Parathyroid adenoma (tissue), 2 donors: ENCODE measurements around the gene VPS18.
A peak's percentile ranks its signal among the peaks of the same experiment; 100 is the strongest.

Source experiments
- H2AFZ ChIP-seq: fragments of 300-600 bp; sonication (generic); one replicate; pipeline ENCODE4 v1.7.0; 2017; ENCODE audit warnings: antibody characterized with exemption, mild to moderate bottlenecking
- H3K27ac ChIP-seq: fragments of 300-600 bp; sonication (generic); one replicate; pipeline ENCODE4 v1.7.0; 2017
- H3K27me3 ChIP-seq: fragments of 300-600 bp; sonication (generic); one replicate; pipeline ENCODE4 v1.7.0; 2017; ENCODE audit warnings: low read length; ENCODE audit not compliant: control insufficient read depth, insufficient read depth
- H3K36me3 ChIP-seq: fragments of 300-600 bp; sonication (generic); one replicate; pipeline ENCODE4 v1.7.0; 2017; ENCODE audit warnings: low read length; ENCODE audit not compliant: control insufficient read depth, insufficient read depth
- H3K4me1 ChIP-seq: fragments of 300-600 bp; sonication (generic); one replicate; pipeline ENCODE4 v1.7.0; 2017; ENCODE audit warnings: control low read depth
- H3K4me2 ChIP-seq: fragments of 300-600 bp; sonication (generic); one replicate; pipeline ENCODE4 v1.7.0; 2017; ENCODE audit warnings: low read length
- H3K4me3 ChIP-seq: fragments of 300-600 bp; sonication (generic); one replicate; pipeline ENCODE4 v1.7.0; 2017; ENCODE audit warnings: low read depth, low read length
- H3K79me2 ChIP-seq: fragments of 300-600 bp; sonication (generic); one replicate; pipeline ENCODE4 v1.7.0; 2017; ENCODE audit warnings: control low read depth
- H3K9ac ChIP-seq: fragments of 300-600 bp; sonication (generic); one replicate; pipeline ENCODE4 v1.7.0; 2017; ENCODE audit warnings: mild to moderate bottlenecking
- H3K9me3 ChIP-seq: fragments of 300-600 bp; sonication (generic); one replicate; pipeline ENCODE4 v1.7.0; 2017; ENCODE audit warnings: low read length; ENCODE audit not compliant: control insufficient read depth
- CTCF ChIP-seq: fragments of 300-600 bp; sonication (generic); IDR thresholded peaks from one replicate; pipeline ENCODE4 v1.7.0; 2017; ENCODE audit warnings: antibody characterized with exemption, mild to moderate bottlenecking
- donor health status: primary hyperparathyroidism.

The VPS18 gene

GRCh38 chr15:40941528-40942336 is 47.5 kb downstream of the VPS18 start:
- no peaks in the 10 kb centered on the region for H3K79me2 ChIP-seq
- peak overlapping the region; percentile 47 for H3K4me3 ChIP-seq
- peak overlapping the region; percentile 69 for H3K27ac ChIP-seq
- peak overlapping the region; percentile 89 for H2AFZ ChIP-seq
- no peaks in the 10 kb centered on the region for H3K27me3 ChIP-seq
- no peaks in the 10 kb centered on the region for H3K36me3 ChIP-seq
- peak overlapping the region; percentile 78 for H3K4me2 ChIP-seq
- H3K4me1 ChIP-seq: peaks cover 2% of the 10 kb centered on the region
- no peak overlapping the region for H3K9ac ChIP-seq
- no peak for TF ChIP-seq CTCF
- H3K9me3 ChIP-seq: no peaks in the 10 kb centered on the region

- peak overlapping the region; percentile 89 for H2AFZ ChIP-seq
- H3K4me2 ChIP-seq: peak overlapping the region; percentile 77
- no peaks in the 10 kb centered on the region for H3K79me2 ChIP-seq
- no peaks in the 10 kb centered on the region for H3K36me3 ChIP-seq
- peak overlapping the region; percentile 43 for H3K4me3 ChIP-seq
- TF ChIP-seq CTCF: no peak
- no peaks in the 10 kb centered on the region for H3K27me3 ChIP-seq
- H3K9ac ChIP-seq: no peak overlapping the region
- H3K27ac ChIP-seq: peak overlapping the region; percentile 66
- no peaks in the 10 kb centered on the region for H3K9me3 ChIP-seq
- peaks cover 2% of the 10 kb centered on the region for H3K4me1 ChIP-seq
Observed at GRCh38 chr15:40942337-40942854, 48.1 kb downstream of the VPS18 start.

GRCh38 chr15:40942878-40943277 is 48.6 kb downstream of the VPS18 start:
- no peak overlapping the region for H3K9ac ChIP-seq

GRCh38 chr15:40943764-40944365 is 49.6 kb downstream of the VPS18 start:
- no peak for TF ChIP-seq CTCF
- no peak overlapping the region for H3K27ac ChIP-seq

More at GRCh38 chr15:40942878-40943277, 48.6 kb downstream of the VPS18 start:
- no peaks in the 10 kb centered on the region for H3K27me3 ChIP-seq
- no peaks in the 10 kb centered on the region for H3K36me3 ChIP-seq
- H3K27ac ChIP-seq: no peak overlapping the region
- H3K9me3 ChIP-seq: no peaks in the 10 kb centered on the region
- no peak overlapping the region for H3K4me3 ChIP-seq
- H3K4me2 ChIP-seq: no peak overlapping the region
- H3K79me2 ChIP-seq: no peaks in the 10 kb centered on the region
- no peak overlapping the region for H2AFZ ChIP-seq
- no peak for TF ChIP-seq CTCF
- peaks cover 2% of the 10 kb centered on the region for H3K4me1 ChIP-seq

More at GRCh38 chr15:40943764-40944365, 49.6 kb downstream of the VPS18 start:
- Histone ChIP-seq H3K4me2 (no peak overlapping the region), H3K79me2 (no peaks in the 10 kb centered on the region), H3K4me3 (no peak overlapping the region), H3K36me3 (no peaks in the 10 kb centered on the region), H3K4me1 (peaks cover 2% of the 10 kb centered on the region), H3K27me3 (no peaks in the 10 kb centered on the region), H2AFZ (no peak overlapping the region), H3K9ac (no peak overlapping the region), H3K9me3 (no peaks in the 10 kb centered on the region)
